ENCODE data around the gene PCDHA1. TPM values are rescaled to one million over a fixed set of nuclear protein-coding genes. Genes with fewer than 3 reads are reported as not detected.
"Not testable (repeated sequence)": the region's sequence is repeated elsewhere in the genome, so short reads cannot be mapped to it uniquely, and the experiment has no call there.

PCDHA1 gene
- total RNA-seq, 8 experiments from 2014 or later = 0.22 to 1.7 (median 0.68) TPM

GRCh38 chr5:140848139-140849102, 62.5 kb downstream of the PCDHA1 start, which contains the start of gene PCDHA9:
Gene PCDHA9 (plus strand): TSS chr5:140848382. CDS start chr5:140848496, 114 bp downstream.
- ATAC-seq (replicated peaks in 6 of 8) = peak in 1 of 8 experiments; percentile 41
- in situ Hi-C loops (cut with MboI; ENCODE audit: low pct_unique_long_range_greater_than_20kb in 2 of 9, low sequenced_read_pairs in 9 of 9, unreplicated experiment in 9 of 9); H3K4me1 ChIP-seq (replicated peaks in 1 of 2); H3K27ac ChIP-seq; H3K4me3 ChIP-seq: not testable (repeated sequence)
- 3 to 96% (median 74%) methylated on average over 4 to 17 of the region's 48 CpGs; no CpG with 5 or more reads in 1 of the 10 experiments for WGBS, 10 experiments

GRCh38 chr5:140849831-140850634, 64.1 kb downstream of the PCDHA1 start:
- H3K27ac ChIP-seq; H3K4me1 ChIP-seq (replicated peaks in 1 of 2); ATAC-seq (replicated peaks in 6 of 8); H3K4me3 ChIP-seq: not testable (repeated sequence)
- in situ Hi-C loops (cut with MboI; ENCODE audit: low pct_unique_long_range_greater_than_20kb in 2 of 9, low sequenced_read_pairs in 9 of 9, unreplicated experiment in 9 of 9) = loop anchor here in 1 of 9 experiments (25.0 kb wide), 1 partner anchor 187 kb away; no protein-coding TSS in a partner anchor
- 75 to 99% (median 90%) methylated on average over 1 to 32 of the region's 101 CpGs; no CpG with 5 or more reads in 3 of the 10 experiments for WGBS, 10 experiments

DNA sequence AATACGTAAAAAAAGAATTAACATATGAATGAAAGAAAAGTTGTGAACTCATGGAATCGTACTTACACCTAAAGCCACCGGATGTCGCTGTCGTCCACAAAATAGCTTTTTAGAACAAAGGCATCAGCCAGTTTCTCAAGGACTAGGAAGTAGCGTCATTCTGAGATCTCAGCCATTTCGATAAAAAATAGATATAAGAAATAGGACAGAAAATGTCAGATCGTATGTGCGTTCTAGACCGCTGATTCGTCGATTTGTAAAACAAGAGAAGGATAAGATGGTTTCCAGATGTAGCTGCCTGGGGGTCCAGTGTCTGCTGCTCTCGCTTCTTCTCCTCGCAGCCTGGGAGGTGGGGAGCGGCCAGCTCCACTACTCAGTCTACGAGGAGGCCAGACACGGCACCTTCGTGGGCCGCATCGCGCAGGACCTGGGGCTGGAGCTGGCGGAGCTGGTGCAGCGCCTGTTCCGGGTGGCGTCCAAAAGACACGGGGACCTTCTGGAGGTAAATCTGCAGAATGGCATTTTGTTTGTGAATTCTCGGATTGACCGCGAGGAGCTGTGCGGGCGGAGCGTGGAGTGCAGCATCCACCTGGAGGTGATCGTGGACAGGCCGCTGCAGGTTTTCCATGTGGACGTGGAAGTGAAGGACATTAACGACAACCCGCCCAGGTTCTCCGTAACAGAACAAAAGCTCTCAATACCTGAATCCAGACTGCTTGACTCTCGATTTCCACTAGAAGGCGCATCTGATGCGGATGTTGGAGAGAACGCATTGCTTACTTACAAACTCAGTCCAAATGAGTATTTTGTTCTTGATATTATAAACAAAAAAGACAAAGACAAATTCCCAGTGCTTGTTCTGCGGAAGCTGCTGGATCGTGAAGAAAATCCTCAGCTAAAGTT, 70.1 kb downstream of the PCDHA1 start, which contains the start of gene PCDHA10:
Gene PCDHA10, plus strand, starts transcription at position 126 of the 903 bp plus-strand sequence. Its CDS starts 152 bp downstream, at position 278.
- 10 to 89% (median 54%) methylated on average over 2 to 19 of the region's 44 CpGs for WGBS, 10 experiments
- Histone ChIP-seq H3K4me1 (replicated peaks in 1 of 2) (no peaks in the 10 kb centered on the region), H3K4me3 (peak within 1 kb of the TSS in 1 of 5 donors; percentile 6), H3K27ac (no peak within 1 kb of the TSS)
- in situ Hi-C loops (cut with MboI; ENCODE audit: low pct_unique_long_range_greater_than_20kb in 2 of 9, low sequenced_read_pairs in 9 of 9, unreplicated experiment in 9 of 9) = loop anchor here in 1 of 9 experiments (25.0 kb wide), 1 partner anchor 181 kb away; no protein-coding TSS in a partner anchor
- ATAC-seq (replicated peaks in 6 of 8) = peak in 1 of 8 experiments; percentile 43

GRCh38 chr5:140857177-140857986, 71.4 kb downstream of the PCDHA1 start:
- no peak for ATAC-seq (replicated peaks in 6 of 8)
- no peak overlapping the region for H3K4me3 ChIP-seq
- H3K27ac ChIP-seq = no peak overlapping the region
- 57 to 96% (median 93%) methylated on average over 3 to 31 of the region's 94 CpGs; no CpG with 5 or more reads in 4 of the 10 experiments for WGBS, 10 experiments
- in situ Hi-C loops (cut with MboI; ENCODE audit: low pct_unique_long_range_greater_than_20kb in 2 of 9, low sequenced_read_pairs in 9 of 9, unreplicated experiment in 9 of 9) = loop anchor here in 1 of 9 experiments (25.0 kb wide), 1 partner anchor 180 kb away; no protein-coding TSS in a partner anchor
- H3K4me1 ChIP-seq (replicated peaks in 1 of 2) = no peaks in the 10 kb centered on the region

DNA sequence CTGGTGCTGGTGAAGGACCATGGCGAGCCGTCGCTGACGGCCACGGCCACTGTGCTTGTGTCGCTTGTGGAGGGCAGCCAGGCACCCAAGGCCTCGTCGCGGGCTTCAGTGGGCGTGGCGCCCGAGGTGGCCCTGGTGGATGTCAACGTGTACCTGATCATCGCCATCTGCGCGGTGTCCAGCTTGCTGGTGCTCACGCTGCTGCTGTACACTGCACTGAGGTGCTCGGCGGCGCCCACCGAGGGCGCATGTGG, 72.0 kb downstream of the PCDHA1 start:
- Histone ChIP-seq H3K27ac (no peak overlapping the region), H3K4me1 (replicated peaks in 1 of 2) (no peaks in the 10 kb centered on the region), H3K4me3 (no peak overlapping the region)
- in situ Hi-C loops (cut with MboI; ENCODE audit: low pct_unique_long_range_greater_than_20kb in 2 of 9, low sequenced_read_pairs in 9 of 9, unreplicated experiment in 9 of 9) = loop anchor here in 1 of 9 experiments (25.0 kb wide), 1 partner anchor 179 kb away; no protein-coding TSS in a partner anchor
- WGBS, 10 experiments = 80 to 95% methylated on average over 1 to 11 of the region's 22 CpGs; no CpG with 5 or more reads in 8 of the 10 experiments
- ATAC-seq (replicated peaks in 6 of 8) = no peak

GRCh38 chr5:140862441-140863295, 76.7 kb downstream of the PCDHA1 start:
- no peak for ATAC-seq (replicated peaks in 6 of 8)
- WGBS, 10 experiments = 5 to 100% (median 95%) methylated on average over 1 to 46 of the region's 76 CpGs
- no peak overlapping the region for H3K27ac ChIP-seq
- no peak overlapping the region for H3K4me3 ChIP-seq
- in situ Hi-C loops (cut with MboI; ENCODE audit: low pct_unique_long_range_greater_than_20kb in 2 of 9, low sequenced_read_pairs in 9 of 9, unreplicated experiment in 9 of 9) = loop anchor here in 1 of 9 experiments (25.0 kb wide), 1 partner anchor 175 kb away; no protein-coding TSS in a partner anchor
- no peaks in the 10 kb centered on the region for H3K4me1 ChIP-seq (replicated peaks in 1 of 2)

DNA sequence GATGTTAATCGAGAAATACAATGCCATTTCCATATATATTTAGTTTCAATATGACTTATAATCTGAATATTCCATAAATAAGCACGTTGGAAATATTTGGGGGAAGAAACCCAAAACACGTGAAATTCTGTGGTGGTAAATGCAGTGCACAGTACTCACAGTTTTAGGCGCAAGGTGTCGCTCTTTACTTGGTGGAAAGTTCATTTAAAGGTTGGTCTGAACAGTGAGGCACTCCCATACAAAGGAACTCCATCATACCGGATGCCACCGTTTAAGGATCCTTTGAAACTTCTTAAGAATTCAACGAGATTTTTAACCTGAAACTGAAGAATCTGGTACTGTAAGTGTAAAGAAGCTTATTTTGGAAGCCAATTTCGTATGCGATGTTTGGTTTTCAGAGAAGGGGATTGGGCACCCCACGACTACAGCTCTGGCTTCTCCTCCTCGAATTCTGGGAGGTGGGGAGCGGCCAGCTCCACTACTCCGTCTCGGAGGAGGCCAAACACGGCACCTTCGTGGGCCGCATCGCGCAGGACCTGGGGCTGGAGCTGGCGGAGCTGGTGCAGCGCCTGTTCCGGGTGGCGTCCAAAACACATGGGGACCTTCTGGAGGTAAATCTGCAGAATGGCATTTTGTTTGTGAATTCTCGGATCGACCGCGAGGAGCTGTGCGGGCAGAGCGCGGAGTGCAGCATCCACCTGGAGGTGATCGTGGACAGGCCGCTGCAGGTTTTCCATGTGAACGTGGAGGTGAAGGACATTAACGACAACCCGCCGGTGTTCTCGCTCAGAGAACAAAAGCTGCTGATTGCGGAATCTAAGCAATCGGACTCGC, 83.0 kb downstream of the PCDHA1 start, which contains the start of gene PCDHA11:
Gene PCDHA11, plus strand, starts transcription at position 237 of the 834 bp plus-strand sequence. Its CDS starts 147 bp downstream, at position 384.
- ATAC-seq (replicated peaks in 6 of 8) = peak in 4 of 8 experiments; percentile 59 to 99 (median 71)
- Histone ChIP-seq H3K4me3 (peak within 1 kb of the TSS in 4 of 5 donors; percentile 5 to 52 (median 24)), H3K27ac (peak within 1 kb of the TSS in 1 of 2 donors; percentile 85), H3K4me1 (replicated peaks in 1 of 2) (no peaks in the 10 kb centered on the region)
- WGBS, 10 experiments = 0 to 97% (median 48%) methylated on average over 2 to 20 of the region's 41 CpGs
- in situ Hi-C loops (cut with MboI; ENCODE audit: low pct_unique_long_range_greater_than_20kb in 2 of 9, low sequenced_read_pairs in 9 of 9, unreplicated experiment in 9 of 9) = loop anchor here in 1 of 9 experiments (25.0 kb wide), 1 partner anchor 168 kb away; no protein-coding TSS in a partner anchor

DNA sequence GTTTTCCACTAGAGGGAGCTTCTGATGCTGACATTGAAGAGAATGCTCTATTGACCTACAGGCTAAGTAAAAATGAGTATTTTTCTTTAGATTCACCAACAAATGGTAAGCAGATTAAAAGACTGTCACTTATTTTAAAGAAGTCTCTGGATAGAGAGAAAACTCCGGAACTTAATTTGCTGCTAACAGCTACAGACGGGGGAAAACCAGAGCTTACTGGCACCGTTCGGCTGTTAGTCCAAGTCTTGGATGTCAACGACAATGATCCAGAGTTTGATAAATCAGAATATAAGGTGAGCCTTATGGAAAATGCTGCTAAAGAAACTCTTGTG, 83.6 kb downstream of the PCDHA1 start:
- Histone ChIP-seq H3K4me3 (peak overlapping the region in 2 of 5 donors; percentile 35 to 52), H3K4me1 (replicated peaks in 1 of 2) (no peaks in the 10 kb centered on the region), H3K27ac (peak overlapping the region in 1 of 2 donors; percentile 85)
- in situ Hi-C loops (cut with MboI; ENCODE audit: low pct_unique_long_range_greater_than_20kb in 2 of 9, low sequenced_read_pairs in 9 of 9, unreplicated experiment in 9 of 9) = loop anchor here in 1 of 9 experiments (25.0 kb wide), 1 partner anchor 168 kb away; no protein-coding TSS in a partner anchor
- WGBS, 10 experiments = 32 to 100% (median 93%) methylated on average over 1 to 5 of the region's 5 CpGs; no CpG with 5 or more reads in 1 of the 10 experiments
- ATAC-seq (replicated peaks in 6 of 8) = no peak

DNA sequence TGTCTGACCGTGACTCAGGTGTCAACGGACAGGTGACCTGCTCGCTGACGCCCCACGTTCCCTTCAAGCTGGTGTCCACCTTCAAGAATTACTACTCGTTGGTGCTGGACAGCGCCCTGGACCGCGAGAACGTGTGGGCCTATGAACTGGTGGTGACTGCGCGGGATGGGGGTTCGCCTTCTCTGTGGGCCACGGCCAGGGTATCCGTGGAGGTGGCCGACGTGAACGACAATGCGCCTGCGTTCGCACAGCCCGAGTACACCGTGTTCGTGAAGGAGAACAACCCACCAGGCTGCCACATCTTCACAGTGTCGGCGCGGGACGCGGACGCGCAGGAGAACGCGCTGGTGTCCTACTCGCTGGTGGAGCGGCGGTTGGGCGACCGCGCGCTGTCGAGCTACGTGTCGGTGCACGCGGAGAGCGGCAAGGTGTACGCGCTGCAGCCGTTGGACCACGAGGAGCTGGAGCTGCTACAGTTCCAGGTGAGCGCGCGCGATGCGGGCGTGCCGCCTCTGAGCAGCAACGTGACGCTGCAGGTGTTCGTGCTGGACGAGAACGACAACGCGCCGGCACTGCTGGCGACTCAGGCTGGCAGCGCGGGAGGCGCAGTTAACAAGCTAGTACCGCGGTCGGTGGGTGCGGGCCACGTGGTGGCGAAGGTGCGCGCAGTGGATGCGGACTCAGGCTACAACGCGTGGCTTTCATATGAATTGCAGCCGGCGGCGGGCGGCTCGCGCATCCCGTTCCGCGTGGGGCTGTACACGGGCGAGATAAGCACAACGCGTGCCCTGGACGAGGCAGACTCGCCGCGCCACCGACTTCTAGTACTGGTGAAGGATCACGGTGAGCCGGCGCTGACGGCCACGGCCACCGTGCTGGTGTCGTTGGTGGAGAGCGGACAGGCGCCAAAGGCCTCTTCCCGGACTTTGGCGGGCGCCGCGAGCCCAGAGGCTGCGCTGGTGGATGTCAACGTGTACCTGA, 84.6 kb downstream of the PCDHA1 start:
- 0 to 100% (median 96%) methylated on average over 1 to 46 of the region's 114 CpGs; no CpG with 5 or more reads in 1 of the 10 experiments for WGBS, 10 experiments
- Histone ChIP-seq H3K27ac (no peak overlapping the region), H3K4me3 (no peak overlapping the region), H3K4me1 (replicated peaks in 1 of 2) (no peaks in the 10 kb centered on the region)
- in situ Hi-C loops (cut with MboI; ENCODE audit: low pct_unique_long_range_greater_than_20kb in 2 of 9, low sequenced_read_pairs in 9 of 9, unreplicated experiment in 9 of 9) = loop anchor here in 3 of 9 experiments (5.0 to 25.0 kb wide), 3 partner anchors 167 to 174 kb away; no protein-coding TSS in a partner anchor
- no peak for ATAC-seq (replicated peaks in 6 of 8)
